Loucy (cell line): ENCODE results near the gene PRKACA.

Source experiments
- EZH2phosphoT487 ChIP-seq: fragments of 200-600 bp; IDR thresholded peaks from 2 replicates; pipeline ENCODE4 v1.6.1; 2018; ENCODE audit warnings: antibody characterized with exemption, mild to moderate bottlenecking, moderate library complexity, borderline replicate concordance
- TF ChIP-seq, protein P1 (sequence below): fragments of 200-600 bp; sonication (generic); conservative IDR thresholded peaks from 2 replicates; pipeline ENCODE4 v1.5.1; 2014; ENCODE audit warnings: mild to moderate bottlenecking, antibody characterized with exemption, low read length

DNA sequence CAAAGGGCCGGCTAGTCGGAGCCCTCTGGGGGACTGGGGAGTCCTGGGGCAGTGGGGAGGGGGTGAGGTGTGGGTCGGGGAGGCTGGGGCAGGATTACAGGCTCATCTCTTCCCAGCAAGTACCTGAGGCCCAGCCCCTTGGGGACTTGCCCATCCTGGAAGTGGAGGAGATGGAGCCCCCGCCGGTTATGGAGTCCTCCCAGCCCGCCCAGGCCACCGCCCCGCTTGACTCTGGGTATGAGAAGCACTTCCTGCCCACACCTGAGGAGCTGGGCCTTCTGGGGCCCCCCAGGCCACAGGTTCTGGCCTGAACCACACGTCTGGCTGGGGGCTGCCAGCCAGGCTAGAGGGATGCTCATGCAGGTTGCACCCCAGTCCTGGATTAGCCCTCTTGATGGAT, 65.6 kb downstream of the PRKACA start:
- TF ChIP-seq, protein P1, sequence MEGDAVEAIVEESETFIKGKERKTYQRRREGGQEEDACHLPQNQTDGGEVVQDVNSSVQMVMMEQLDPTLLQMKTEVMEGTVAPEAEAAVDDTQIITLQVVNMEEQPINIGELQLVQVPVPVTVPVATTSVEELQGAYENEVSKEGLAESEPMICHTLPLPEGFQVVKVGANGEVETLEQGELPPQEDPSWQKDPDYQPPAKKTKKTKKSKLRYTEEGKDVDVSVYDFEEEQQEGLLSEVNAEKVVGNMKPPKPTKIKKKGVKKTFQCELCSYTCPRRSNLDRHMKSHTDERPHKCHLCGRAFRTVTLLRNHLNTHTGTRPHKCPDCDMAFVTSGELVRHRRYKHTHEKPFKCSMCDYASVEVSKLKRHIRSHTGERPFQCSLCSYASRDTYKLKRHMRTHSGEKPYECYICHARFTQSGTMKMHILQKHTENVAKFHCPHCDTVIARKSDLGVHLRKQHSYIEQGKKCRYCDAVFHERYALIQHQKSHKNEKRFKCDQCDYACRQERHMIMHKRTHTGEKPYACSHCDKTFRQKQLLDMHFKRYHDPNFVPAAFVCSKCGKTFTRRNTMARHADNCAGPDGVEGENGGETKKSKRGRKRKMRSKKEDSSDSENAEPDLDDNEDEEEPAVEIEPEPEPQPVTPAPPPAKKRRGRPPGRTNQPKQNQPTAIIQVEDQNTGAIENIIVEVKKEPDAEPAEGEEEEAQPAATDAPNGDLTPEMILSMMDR: no peak
- TF ChIP-seq EZH2phosphoT487: no peak
